ENCODE measurements around the gene OVCH1.

Gene OVCH1

DNA sequence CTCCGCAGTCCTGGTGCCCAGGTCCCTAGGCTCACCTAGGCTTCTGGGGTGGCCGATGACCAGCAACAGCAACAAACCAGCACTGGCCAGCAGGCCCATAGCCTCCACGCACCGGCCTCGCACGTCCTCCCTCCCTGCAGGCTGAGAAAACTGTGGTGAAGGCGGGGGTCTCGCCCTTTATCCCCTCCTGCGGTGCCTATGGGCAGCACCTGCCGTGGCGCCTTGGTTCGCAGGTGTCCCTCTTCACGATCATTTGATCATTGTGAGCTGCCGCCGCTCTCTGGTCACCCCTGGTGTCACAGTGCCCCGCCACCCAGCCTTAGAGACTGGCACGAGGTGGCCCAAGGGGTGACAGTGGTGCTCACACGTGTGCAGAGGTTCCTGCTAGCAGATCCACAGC is at the start of gene OVCH1:
Gene OVCH1, minus strand, starts transcription at position 99 of the 400 bp plus-strand sequence. Its CDS starts 0 bp downstream, at position 99.
- DNase-seq (ENCODE audit: low read depth in 2 of 2), result no peak

- DNase-seq (ENCODE audit: low read depth in 2 of 2), result no peak
These were observed 49.7 kb upstream of the OVCH1 start for GRCh38 chr12:29547151-29547632.

DNA sequence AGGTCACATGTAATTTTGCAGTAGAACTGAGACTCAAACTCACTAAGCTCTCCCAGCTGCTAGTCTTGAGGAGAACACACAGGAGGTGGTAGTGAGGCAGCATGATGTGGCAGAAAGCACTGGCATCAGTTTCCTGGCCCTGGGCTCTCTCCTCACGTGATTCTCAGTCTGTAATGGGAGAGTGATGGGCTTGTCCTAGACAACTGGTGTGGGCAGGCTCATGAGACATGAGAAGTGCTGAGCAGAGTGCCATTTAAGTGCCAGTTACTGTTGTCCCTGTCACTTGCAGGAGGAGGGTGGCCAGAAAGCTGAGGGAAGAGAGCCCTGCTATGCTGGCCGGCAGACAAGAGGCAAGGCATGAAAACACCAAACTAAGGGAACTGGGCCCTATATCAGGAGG is 48.5 kb upstream of the OVCH1 start:
- DNase-seq (ENCODE audit: low read depth in 2 of 2), result no peak

DNA sequence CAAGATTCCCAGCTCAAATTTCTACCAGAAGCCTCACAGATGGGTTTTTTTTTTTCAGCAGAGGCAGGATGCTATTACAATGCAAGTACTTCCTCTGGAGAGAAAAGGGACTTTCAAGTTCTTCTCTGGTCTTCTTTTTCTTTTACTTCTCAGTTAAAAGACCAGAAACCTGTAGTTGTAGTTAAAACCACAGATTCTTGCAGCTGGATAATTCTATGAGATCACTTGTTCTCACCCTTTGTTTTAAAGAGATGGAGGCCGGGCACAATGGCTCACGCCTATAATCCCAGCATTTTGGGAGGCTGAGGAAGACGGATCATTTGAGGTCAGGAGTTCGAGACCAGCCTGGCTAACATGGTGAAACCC is 47.6 kb upstream of the OVCH1 start:
- no peak for DNase-seq (ENCODE audit: low read depth in 2 of 2)

DNA sequence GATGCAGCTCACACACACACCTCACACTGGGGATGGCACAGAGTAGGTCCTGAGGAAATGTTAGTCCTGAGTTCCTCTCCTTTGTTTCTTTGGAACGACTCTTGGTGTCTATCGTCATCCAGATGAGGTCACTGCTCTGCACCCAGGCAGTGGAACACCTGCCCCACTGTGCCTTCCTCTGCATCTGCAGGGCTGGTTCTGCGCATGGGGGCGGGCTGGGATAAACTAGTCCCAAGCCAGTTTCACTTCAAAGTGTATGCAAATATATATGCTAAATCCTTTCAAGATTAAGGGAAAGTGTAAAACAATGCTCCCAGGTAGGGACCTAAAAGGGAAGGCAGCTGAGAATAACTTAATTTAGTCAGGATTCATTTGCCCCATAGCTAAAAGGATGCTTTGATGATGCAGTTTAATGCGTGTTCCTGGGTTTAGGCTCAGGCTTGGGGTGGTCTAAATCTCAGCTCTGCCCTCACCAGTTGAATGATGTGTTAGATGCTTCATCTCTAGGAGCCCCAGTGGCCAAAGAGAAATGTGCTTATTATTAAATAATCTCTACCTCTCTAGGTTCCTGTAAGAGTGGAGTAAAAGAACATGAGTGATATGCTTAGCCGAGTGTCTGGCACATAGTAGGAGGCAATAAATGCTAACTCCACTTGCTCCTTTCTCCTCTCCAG is 47.1 kb upstream of the OVCH1 start:
- DNase-seq (ENCODE audit: low read depth in 2 of 2), result no peak

GRCh38 chr12:29543036-29543435 is 45.5 kb upstream of the OVCH1 start:
- no peak for DNase-seq (ENCODE audit: low read depth in 2 of 2)

GRCh38 chr12:29537298-29537697 is 39.8 kb upstream of the OVCH1 start:
- DNase-seq (ENCODE audit: low read depth in 2 of 2), result no peak

DNA sequence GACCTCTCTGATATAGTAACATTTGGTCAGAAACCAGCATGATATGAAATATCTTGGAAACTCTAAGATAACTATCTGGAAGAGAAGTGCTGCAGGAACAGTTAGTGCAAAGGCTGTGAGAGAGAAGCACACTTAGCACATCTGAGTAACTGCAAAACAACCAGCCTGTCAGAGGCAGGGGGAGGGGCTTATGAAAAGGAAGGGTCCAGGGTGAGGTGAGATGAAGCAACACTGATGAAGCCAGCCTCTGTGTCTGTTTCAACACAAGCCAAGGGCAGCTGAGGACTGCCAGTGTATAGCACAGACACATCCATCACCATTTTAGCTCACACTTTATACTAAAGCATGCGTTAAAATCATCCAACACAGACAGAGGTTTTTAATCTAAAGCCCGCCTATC is 37.4 kb upstream of the OVCH1 start:
- DNase-seq (ENCODE audit: low read depth in 2 of 2), result no peak

DNA sequence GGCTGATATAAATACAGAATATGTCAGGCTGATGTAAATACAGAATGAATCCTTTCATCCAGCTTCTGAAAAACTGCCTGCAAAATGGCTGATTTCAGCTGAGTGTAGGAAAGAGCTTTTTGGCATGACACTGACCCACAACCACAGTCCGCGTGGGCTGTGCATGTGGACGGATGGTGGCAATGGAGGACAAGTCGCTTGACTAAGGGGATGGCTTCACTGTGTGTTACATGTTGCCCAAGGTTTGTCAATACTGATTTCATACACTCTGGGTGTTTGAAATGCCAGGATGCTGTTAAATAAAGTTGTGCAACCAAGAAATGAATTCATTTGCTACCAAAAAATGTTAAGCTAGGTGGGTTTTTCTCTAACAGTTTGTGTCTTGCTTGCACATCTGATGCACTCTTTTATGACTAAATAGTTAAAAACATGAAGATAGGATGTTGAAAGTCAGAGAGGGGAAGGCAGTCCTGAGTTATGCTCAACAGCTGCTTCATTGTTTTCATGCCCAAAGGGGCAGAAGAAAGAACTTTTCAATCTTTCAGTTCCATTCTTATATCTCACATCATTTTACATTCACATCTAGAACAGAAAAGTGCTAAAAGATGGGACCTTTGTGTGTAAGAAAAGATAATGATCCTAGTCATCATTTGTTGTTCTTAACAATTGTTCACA is 36.5 kb upstream of the OVCH1 start:
- no peak for DNase-seq (ENCODE audit: low read depth in 2 of 2)

- DNase-seq (ENCODE audit: low read depth in 2 of 2), result no peak
These were observed 34.0 kb upstream of the OVCH1 start for GRCh38 chr12:29531471-29531870.

DNA sequence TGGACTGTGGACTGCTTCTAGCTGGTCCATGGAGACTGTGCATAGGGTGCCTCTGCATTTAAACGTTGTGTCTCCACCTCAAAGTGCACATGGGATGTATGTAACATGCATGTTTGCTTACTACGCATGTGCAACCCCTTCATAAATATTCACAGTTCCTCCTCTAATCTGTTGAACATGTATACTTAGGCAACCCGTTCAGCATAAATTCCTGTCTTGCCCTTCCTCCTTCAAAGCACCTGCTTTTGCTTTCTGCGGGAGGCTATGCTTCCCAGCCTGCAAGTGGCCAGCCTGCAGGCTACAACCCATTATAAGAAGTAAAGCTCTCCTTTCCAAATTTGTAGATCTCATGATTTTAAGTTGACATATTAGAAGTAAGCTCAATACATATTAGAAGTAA is 33.0 kb upstream of the OVCH1 start:
- no peak for DNase-seq (ENCODE audit: low read depth in 2 of 2)

GRCh38 chr12:29528161-29528560 is 30.7 kb upstream of the OVCH1 start:
- DNase-seq (ENCODE audit: low read depth in 2 of 2), result no peak

DNA sequence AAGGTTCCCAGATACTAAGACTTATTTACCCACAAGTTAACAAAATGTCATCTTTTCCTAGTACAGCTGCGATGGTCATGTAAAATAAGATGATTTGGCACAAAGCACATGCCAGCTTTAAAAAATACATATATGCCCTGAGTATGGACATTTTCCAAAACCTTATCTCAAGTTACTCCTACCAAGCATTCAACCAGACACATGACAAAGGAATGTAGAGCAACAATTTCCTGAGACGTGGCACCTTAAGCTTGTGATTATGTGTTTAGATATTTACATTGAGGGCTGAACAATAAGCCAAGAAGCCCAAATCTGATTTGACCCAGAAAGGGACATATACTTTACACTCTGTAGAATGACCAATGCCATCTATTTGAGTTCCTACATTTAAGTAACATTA is 24.5 kb upstream of the OVCH1 start:
- DNase-seq (ENCODE audit: low read depth in 2 of 2), result no peak

- no peak for DNase-seq (ENCODE audit: low read depth in 2 of 2)
These were observed 22.2 kb upstream of the OVCH1 start for GRCh38 chr12:29519585-29520182.

DNA sequence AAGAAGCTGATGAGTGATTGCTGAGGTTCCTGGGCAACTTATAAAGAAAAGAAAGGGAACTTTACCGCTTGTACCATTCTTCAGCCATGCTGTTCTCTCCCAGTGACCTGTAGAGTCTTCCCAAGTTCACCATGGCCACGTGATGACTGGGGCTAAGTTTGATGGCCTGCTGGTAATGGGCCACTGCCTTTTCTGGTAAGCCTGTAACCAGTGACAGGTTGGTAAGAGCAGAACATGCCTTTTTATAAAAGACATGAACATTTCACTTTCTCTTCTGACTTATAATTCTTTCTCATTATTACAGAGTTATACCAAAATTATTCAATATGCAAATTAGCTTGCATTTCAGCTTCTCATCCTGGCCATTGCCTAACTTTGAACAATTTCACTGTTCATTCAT is 20.9 kb upstream of the OVCH1 start:
- DNase-seq (ENCODE audit: low read depth in 2 of 2), result no peak

DNA sequence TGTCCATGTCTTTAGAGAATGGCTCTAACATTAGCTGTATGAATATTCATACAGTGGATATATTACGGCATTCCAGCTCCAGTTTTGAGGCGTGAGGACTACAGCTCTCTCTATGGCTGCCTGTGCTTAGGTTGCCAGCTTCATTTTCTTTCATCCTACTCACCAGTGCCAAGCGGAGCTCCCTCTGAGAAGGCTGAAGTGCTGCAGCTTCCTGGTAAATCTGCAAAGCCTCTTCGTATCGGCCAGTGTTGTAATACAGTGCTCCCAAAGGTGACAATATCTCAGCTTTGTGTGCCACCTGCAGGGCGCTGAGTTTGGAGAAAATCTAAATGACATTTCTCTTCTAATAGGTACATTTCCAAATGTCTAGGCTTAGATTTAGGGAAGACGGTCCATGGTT is 19.8 kb upstream of the OVCH1 start:
- DNase-seq (ENCODE audit: low read depth in 2 of 2), result no peak

GRCh38 chr12:29516431-29516875 is 19.0 kb upstream of the OVCH1 start:
- peak in 1 of 2 experiments; percentile 13 for DNase-seq (ENCODE audit: low read depth in 2 of 2)

GRCh38 chr12:29510591-29511185 is 13.2 kb upstream of the OVCH1 start:
- DNase-seq (ENCODE audit: low read depth in 2 of 2), result no peak

GRCh38 chr12:29509503-29509902 is 12.0 kb upstream of the OVCH1 start:
- DNase-seq (ENCODE audit: low read depth in 2 of 2), result no peak

GRCh38 chr12:29508949-29509348 is 11.5 kb upstream of the OVCH1 start:
- DNase-seq (ENCODE audit: low read depth in 2 of 2), result no peak

- no peak for DNase-seq (ENCODE audit: low read depth in 2 of 2)
These were observed 7.6 kb upstream of the OVCH1 start for GRCh38 chr12:29505122-29505521.

DNA sequence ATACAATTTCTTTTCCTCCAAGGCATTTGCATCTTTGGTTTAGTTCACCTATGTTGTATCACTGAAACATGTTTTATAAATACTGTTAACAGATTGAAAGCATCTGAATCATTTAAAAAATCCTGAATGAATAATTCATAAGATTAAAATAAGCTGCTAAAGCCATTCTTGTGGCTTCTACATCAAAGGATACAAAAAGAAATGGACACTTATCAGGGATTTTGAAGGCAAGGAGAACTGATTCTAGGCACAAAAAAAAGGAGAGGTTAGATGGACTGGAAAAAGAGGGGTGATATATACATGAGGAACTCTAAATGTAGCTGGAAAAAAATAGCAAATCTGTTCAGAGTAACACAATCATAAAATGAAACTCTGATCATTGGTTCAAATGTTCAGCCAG is 5.8 kb upstream of the OVCH1 start:
- DNase-seq (ENCODE audit: low read depth in 2 of 2), result no peak

- no peak for DNase-seq (ENCODE audit: low read depth in 2 of 2)
These were observed 1.7 kb upstream of the OVCH1 start for GRCh38 chr12:29499235-29499634.

All from fibroblast of skin of left biceps (primary cell).